Measurements from ENCODE around the gene SCARB2. TPM values are rescaled to one million over a fixed set of nuclear protein-coding genes. Genes with fewer than 3 reads are reported as not detected.
A peak's percentile ranks its signal among the peaks of the same experiment; 100 is the strongest.
"Not testable (repeated sequence)": the region's sequence is repeated elsewhere in the genome, so short reads cannot be mapped to it uniquely, and the experiment has no call there.

Gene SCARB2, protein sequence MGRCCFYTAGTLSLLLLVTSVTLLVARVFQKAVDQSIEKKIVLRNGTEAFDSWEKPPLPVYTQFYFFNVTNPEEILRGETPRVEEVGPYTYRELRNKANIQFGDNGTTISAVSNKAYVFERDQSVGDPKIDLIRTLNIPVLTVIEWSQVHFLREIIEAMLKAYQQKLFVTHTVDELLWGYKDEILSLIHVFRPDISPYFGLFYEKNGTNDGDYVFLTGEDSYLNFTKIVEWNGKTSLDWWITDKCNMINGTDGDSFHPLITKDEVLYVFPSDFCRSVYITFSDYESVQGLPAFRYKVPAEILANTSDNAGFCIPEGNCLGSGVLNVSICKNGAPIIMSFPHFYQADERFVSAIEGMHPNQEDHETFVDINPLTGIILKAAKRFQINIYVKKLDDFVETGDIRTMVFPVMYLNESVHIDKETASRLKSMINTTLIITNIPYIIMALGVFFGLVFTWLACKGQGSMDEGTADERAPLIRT
- 225 and 226 TPM in 2 replicates for total RNA-seq (2014; rRNA removed; shearing (Covaris generic))
- polyA plus RNA-seq (2015; cell fraction: cytosol; rRNA removed): 119 and 159 TPM in 2 replicates
- 36.6 and 57.0 TPM in 2 replicates for polyA plus RNA-seq (2015; cell fraction: nucleus; rRNA removed)

DNA sequence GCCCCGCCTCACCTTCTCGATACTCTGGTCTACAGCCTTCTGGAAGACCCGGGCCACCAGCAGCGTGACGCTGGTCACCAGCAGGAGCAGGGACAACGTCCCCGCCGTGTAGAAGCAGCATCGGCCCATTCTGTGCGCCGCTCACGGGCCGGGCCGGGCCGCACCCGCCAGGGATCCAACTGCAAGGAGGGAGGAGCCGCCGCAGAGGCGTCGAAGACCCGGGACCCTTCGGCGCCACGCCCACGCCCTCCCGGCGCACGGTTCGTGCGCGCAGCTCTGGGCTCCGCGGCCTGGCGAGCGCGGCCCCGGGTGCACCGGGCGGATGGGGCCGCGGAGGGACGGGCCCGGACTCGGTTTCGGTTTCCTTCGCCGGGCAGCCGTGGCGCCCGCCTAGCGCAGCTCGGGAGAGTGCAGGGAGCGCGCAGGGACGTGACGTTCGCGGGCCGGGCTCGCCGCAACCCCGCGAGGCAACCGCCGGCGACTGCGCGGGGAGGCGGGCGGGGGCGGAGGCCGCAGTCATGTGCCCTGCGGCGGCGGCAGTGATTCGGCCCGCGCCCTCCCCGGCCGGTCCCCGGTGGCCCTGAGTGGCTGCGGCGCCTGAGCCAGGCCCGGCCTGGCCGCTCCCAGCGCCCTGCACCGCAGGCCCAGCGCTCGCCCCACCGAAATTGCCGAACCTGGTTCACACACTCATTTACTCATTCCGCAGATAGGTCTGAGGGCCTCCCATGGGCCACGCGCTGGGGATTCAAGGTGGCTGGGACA, at the start of gene SCARB2:
Gene SCARB2 (minus strand): TSS at position 410 of the 762 bp plus-strand sequence. CDS start 281 bp downstream, at position 129.
- DNase-seq (ENCODE audit: low read depth, low spot score): peak; percentile 63
- in situ Hi-C loops (cut with HindIII; ENCODE audit: low pct_unique_long_range_greater_than_20kb, low sequenced_read_pairs): no loop called here

DNA sequence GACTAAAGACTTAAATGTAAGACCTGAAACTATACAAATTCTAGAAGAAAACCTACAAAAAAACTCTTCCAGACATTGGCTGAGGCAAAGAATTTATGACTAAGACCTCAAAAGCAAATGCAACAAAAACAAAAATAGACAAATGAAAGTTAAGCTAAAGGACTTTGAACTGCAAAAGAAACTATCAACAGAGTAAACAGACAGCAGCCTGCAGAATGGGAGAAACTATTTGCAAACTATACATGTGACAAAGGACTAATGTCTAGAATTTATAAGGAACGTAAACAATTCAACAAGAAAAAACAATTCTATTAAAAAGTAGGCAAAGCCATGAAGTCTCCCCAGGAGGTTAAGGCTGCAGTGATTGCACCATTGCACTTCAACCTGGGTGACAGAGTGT, 46.9 kb upstream of the SCARB2 start:
- in situ Hi-C loops (cut with HindIII; ENCODE audit: low pct_unique_long_range_greater_than_20kb, low sequenced_read_pairs): no loop called here
- DNase-seq (ENCODE audit: low read depth, low spot score): no peak

DNA sequence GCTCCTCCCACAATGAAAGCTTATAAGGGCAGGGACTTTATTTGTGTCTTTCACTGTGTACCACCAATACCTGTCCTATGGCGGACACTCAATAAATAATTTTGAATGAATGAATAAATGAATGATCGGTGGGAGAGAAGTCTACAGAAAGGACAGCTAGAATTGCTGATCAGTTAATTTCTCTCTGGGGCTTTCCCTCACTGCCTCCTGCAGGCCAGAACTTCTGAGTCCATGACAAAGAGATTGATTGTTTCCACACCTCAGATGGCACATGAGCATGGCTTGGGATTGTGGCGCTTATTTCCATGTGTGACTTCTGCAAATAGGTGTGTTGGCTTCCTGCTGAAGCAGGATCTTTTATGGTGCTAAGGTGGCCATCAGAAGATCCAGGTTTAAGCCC, 44.2 kb upstream of the SCARB2 start:
- peak; percentile 16 for DNase-seq (ENCODE audit: low read depth, low spot score)
- in situ Hi-C loops (cut with HindIII; ENCODE audit: low pct_unique_long_range_greater_than_20kb, low sequenced_read_pairs): no loop called here

DNA sequence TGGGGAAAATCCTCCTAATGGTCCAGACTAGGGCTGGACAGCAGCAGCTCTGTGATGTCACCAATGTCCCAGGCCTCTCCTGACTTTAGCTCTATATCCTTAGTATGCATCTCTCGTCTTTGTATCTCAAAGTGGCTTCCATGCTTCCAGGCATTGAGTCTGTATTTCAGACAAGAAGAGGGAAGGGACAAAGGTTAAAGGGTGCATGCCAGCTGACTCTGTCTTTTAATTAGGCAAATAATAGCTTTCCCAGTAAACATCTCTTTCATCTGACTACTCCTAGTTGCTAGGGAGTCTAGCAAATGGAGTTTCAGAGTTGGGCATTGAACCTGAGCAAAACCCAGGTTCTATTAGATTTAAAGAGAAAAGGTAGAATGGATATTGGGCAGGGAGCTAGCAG, 43.3 kb upstream of the SCARB2 start:
- DNase-seq (ENCODE audit: low read depth, low spot score): no peak
- in situ Hi-C loops (cut with HindIII; ENCODE audit: low pct_unique_long_range_greater_than_20kb, low sequenced_read_pairs): no loop called here

DNA sequence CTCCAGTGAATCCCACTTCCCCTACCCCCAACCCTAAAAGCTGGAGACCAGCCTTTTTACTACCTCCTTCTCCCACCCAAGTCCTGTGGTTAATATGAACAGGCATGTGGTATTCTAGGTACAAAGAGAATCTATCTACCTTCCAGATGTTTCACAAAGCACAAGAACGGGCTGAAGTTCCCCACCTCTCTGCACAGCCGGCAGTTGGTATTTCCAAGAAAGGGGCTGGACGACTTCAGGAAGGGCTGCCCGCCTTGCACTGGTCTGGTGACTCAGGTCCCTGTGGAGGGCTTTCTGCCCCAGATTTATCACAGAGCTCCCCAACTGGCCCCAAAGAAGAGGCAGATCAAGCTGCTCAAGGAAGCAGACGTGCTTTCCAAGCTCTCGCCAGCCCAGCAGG, 42.4 kb upstream of the SCARB2 start:
- in situ Hi-C loops (cut with HindIII; ENCODE audit: low pct_unique_long_range_greater_than_20kb, low sequenced_read_pairs): no loop called here
- DNase-seq (ENCODE audit: low read depth, low spot score): no peak

DNA sequence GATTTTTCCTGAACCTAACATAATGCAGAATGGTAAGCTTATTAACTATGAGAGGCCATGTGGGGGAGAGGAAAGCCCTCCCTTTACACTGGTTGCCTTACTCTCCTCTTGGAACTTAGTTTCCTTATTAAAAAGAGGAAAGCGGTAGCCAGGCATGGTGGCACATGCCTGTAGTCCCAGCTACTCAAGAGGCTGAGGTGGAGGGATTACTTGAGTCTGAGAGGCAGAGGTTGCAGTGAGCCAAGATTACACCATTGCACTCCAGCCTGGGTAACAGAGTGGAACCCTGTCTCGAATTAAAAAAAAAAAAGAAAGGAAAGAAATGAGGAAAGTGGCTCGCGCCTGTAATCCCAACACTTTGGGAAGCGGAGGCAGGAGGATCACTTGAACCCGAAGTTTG, 39.9 kb upstream of the SCARB2 start:
- in situ Hi-C loops (cut with HindIII; ENCODE audit: low pct_unique_long_range_greater_than_20kb, low sequenced_read_pairs): no loop called here
- no peak for DNase-seq (ENCODE audit: low read depth, low spot score)

DNA sequence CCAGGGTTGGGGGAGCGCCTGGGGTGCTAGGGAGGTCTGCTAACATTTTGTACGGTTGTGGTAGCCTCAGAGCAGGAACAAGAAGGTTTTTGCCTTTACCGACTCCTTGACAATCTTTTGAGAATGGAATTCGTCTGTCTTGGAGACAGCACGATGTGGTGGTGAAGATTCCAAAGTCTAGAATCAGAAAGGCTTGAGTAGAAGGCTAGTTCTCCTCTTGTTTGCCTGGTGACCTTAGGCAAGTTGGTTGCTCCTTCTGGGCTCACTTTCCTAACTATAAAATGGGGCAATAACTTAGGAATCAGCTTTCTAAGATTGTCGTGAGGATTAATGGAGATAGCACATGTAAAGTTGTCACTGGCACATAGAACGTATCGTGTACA, 38.6 kb upstream of the SCARB2 start:
- in situ Hi-C loops (cut with HindIII; ENCODE audit: low pct_unique_long_range_greater_than_20kb, low sequenced_read_pairs): no loop called here
- DNase-seq (ENCODE audit: low read depth, low spot score): no peak

DNA sequence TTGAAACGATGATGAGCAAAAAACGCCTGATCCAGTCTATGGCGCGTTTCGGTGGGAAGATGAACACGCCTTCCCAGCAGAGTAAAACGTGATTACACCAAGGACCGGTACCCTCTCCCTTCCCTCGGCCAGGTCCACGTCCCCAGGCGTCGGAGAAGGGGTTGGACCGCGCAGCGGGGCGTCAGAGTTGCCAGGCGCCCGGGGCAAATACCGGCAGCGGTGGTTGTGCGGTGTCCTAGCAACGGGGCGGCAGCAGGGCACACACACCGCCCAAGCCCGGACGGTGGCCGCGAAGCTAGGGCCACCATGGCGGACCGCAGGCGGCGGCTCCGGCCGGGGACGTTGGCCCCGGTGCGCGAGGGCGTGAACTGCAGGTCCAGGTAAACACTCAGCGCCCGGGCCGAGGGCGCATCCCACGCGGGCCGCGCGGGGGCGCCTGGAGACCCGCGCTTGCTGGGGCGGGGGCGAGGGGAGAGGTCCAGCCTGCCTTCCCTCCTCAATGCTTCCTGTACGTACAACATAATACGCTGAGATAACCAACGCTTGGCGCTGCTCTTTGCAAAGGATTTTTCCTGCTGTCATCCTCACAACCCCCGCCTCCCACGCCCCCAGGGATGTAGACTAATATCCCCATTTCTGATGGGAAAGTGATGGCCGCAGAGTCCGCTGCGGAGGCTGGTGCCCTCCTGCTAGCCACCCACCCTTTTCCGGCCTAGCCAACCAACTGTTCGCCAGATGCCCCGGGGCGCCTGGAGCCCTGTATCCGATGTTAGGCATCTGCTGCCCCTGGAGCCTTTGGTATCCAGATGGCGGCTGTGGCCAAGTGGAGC, 38.0 kb upstream of the SCARB2 start, which contains the start of gene FAM47E:
Gene FAM47E (plus strand): TSS at position 281 of the 830 bp plus-strand sequence. CDS start 26 bp downstream, at position 307.
- in situ Hi-C loops (cut with HindIII; ENCODE audit: low pct_unique_long_range_greater_than_20kb, low sequenced_read_pairs): no loop called here
- DNase-seq (ENCODE audit: low read depth, low spot score): peak; percentile 45

DNA sequence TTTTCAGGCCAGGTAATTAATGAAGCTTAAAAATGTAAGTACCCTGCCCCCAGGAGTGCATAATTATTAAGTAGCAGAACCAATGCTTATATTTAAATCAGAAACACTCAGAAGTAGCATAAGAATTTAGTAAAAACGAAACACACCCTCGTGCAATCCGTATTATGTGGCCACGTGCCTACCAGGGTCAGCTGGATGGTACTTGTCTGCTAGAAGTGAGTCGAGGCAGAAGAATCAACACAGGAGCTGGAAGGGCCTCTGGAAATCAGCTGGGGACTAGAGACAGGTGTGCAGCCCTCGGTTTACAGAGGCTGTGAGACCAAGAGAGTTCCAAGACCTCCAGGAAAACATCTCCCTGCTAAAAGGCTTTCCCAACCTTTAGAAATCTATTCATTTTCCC, 37.3 kb upstream of the SCARB2 start:
- no peak for DNase-seq (ENCODE audit: low read depth, low spot score)
- in situ Hi-C loops (cut with HindIII; ENCODE audit: low pct_unique_long_range_greater_than_20kb, low sequenced_read_pairs): no loop called here

DNA sequence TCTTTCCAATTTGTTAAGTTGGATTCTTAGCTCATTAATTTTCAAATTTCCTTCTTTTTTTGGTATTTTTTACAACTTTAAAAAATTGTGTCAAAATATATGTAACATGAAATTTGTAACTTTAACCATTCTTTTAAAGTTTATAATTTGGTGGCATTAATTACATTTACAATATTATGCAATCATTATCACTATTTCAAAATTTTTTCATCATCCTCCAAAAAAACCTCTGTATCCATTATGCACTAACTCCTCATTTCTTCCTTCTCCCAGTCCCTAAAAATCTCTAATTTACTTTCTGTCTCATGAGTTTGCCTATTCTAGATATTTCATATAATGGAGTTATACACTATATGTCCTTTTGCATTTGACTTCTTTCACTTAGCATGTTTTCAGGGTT, 33.2 kb upstream of the SCARB2 start:
- no peak for DNase-seq (ENCODE audit: low read depth, low spot score)
- in situ Hi-C loops (cut with HindIII; ENCODE audit: low pct_unique_long_range_greater_than_20kb, low sequenced_read_pairs): no loop called here

DNA sequence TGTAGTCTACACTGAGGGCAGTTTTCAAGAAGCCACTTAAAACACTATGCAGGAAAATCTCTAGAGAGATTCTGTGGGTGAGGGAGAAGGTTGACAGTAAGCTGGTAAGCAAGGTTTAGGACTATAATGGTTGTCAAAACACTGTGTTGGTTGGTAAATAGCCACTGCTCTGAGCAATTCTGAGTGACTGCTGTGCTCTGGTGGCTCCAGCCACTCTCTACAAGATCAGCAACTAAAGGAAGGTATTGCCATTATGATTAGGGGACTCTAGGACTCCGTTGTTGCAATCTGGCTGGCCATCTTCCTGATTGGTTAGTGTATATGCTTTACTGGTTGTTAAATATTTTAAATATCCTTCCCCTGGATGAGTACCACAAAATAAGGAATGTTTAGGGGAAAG, 32.4 kb upstream of the SCARB2 start:
- in situ Hi-C loops (cut with HindIII; ENCODE audit: low pct_unique_long_range_greater_than_20kb, low sequenced_read_pairs): no loop called here
- DNase-seq (ENCODE audit: low read depth, low spot score): no peak

DNA sequence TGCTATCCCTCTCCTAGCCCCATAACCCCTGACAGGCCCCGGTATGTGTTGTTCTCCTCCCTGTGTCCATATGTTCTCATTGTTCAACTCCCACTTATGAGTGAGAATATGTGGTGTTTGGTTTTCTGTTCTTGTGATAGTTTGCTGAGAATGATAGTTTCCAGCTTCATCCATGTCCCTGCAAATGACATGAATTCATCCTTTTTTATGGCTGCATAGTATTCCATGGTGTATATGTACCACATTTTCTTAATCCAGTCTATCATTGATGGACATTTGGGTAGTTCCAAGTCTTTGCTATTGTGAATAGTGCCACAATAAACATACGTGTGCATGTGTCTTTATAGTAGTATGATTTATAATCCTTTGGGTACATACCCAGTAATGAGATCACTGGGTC, 30.3 kb upstream of the SCARB2 start:
- in situ Hi-C loops (cut with HindIII; ENCODE audit: low pct_unique_long_range_greater_than_20kb, low sequenced_read_pairs); DNase-seq (ENCODE audit: low read depth, low spot score): not testable (repeated sequence)

DNA sequence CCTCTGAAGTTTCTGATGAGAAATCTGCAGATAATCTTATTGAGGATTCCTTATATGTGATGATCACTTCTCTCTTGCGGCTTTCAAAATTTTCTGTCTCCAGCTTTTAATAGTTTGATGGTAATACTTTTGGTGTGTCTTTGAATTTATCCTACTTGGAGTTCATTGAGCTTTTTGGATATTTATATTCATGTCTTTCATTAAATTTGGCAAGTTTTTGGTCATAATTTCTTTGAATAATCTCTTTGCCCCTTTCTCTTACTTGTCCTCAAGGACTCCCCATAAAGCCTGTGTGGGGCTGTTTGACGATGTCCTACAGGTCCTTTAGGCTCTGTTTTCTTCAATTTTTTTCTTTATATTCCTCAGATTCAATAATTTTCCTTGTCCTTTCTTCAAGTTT, 26.6 kb upstream of the SCARB2 start:
- in situ Hi-C loops (cut with HindIII; ENCODE audit: low pct_unique_long_range_greater_than_20kb, low sequenced_read_pairs): no loop called here
- no peak for DNase-seq (ENCODE audit: low read depth, low spot score)

DNA sequence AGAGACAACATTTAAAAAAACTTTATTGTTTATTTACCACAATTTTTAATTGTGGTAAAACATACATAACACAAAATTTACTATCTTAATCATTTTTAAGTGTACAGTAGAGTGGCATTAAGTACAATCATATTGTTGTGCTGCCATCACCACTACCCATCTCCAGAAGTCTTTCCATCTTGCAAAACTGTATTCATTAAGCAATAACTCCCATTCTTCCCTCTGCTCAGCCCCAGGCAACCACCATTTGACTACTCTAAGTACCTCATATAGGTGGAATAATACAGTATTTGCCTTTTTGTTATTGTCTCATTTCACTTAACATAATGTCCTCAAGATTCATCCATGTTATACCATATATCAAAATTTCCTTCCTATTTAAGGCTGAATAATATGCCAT, 25.1 kb upstream of the SCARB2 start:
- in situ Hi-C loops (cut with HindIII; ENCODE audit: low pct_unique_long_range_greater_than_20kb, low sequenced_read_pairs): no loop called here

DNA sequence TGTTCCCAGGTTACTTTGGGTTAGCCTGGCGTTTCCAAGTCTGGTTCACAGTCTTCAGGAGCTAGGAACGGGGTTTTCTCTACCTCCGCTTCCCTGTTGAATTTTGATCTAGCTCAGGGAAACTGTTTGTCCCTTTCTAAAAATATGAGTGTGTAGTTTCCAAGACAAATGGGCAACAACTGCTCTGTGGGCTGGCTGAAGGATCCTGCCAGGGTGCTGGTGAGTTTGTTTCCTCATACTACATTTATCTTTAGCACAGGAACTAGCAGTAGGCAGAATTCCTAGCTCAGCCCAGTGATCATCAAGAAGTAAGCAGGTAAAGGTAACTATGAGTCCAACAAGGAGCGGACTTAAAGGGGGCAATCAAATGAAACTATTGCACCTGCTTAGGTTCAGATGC, 24.6 kb upstream of the SCARB2 start:
- no peak for DNase-seq (ENCODE audit: low read depth, low spot score)
- in situ Hi-C loops (cut with HindIII; ENCODE audit: low pct_unique_long_range_greater_than_20kb, low sequenced_read_pairs): no loop called here

More for the DNA sequence above, 25.1 kb upstream of the SCARB2 start:
- DNase-seq (ENCODE audit: low read depth, low spot score): no peak

DNA sequence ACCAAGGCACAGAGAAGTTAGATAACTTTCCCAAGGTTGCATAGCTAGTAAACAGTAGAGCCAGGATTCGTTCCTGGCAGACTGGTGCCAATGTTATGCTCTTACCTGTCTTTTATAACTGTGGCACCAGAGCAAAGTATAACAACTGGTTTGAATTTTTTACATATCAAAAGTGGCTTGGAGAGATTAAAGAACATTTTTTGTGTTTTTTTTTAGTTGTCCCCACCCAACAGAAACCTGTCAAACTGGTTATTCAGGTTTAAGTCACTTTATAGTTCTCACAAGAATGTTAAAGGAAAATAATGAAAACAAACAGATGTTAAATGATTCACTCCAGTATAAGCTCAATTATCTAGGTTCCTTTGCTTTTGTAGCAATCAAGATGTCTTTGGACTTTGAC, 22.3 kb upstream of the SCARB2 start:
- in situ Hi-C loops (cut with HindIII; ENCODE audit: low pct_unique_long_range_greater_than_20kb, low sequenced_read_pairs): no loop called here
- no peak for DNase-seq (ENCODE audit: low read depth, low spot score)

DNA sequence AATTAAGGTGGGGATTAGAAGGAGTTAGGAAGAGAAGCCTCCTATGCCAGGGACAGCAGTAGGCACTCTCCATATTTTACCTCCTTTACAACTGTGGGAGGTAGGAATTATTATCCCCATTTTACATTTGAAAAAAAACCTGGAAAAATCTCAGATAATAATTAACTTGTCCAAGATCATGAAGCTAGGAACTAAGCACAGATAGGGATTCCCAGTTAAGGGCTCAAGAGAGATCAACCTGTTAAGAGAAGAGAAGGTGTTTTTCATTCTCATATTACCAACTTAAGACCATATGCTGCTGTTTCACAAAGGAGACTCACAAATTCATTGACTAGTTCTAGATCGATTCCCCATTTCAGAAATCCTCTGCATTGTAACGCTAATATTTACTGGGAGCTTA, 21.8 kb upstream of the SCARB2 start:
- in situ Hi-C loops (cut with HindIII; ENCODE audit: low pct_unique_long_range_greater_than_20kb, low sequenced_read_pairs): no loop called here
- DNase-seq (ENCODE audit: low read depth, low spot score): no peak

DNA sequence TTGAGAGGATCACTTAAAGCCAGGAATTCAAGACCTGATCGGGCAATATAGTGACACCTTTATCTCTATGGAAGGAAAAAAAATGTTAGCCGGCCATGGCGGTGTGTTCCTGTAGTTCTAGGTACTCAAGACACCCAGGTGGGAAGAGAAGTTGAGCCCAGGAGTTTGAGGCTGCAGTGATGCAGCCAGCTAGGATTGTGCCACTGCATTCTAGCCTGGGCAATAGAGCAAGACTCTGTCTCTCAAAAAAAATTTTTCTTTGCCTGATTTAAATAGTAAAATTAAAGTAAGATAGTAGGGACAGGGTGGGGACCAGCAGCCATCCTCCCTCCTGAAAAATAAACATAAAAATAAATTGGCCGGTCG, 21.0 kb upstream of the SCARB2 start:
- in situ Hi-C loops (cut with HindIII; ENCODE audit: low pct_unique_long_range_greater_than_20kb, low sequenced_read_pairs): no loop called here
- no peak for DNase-seq (ENCODE audit: low read depth, low spot score)

All from SK-MEL-5 (cell line).